ENCODE measurements around the gene BCKDHA.
"Not testable (repeated sequence)": the region's sequence is repeated elsewhere in the genome, so short reads cannot be mapped to it uniquely, and the experiment has no call there.

Gene BCKDHA

GRCh38 chr19:41367848-41368301 lies 29.7 kb upstream of the BCKDHA start:
- no peak for DNase-seq

GRCh38 chr19:41369769-41370168 lies 27.8 kb upstream of the BCKDHA start:
- DNase-seq = no peak

DNA sequence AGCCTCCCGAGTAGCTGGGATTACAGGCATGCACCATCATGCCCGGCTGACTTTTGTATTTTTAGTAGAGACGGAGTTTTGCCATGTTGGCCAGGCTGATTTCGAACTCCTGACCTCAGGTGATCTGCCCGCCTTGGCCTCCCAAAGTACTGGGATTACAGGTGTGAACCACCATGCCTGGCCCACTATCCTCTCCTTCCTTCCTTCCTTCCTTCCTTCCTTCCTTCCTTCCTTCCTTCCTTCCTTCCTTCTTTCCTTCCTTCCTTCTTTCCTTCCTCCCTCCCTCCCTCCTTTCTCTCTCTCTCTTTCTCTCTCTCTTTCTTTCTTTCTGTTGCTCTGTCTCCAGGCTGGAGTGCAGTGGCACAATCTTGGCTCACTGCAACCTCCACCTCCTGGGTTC lies 26.5 kb upstream of the BCKDHA start:
- DNase-seq = not testable (repeated sequence)

DNA sequence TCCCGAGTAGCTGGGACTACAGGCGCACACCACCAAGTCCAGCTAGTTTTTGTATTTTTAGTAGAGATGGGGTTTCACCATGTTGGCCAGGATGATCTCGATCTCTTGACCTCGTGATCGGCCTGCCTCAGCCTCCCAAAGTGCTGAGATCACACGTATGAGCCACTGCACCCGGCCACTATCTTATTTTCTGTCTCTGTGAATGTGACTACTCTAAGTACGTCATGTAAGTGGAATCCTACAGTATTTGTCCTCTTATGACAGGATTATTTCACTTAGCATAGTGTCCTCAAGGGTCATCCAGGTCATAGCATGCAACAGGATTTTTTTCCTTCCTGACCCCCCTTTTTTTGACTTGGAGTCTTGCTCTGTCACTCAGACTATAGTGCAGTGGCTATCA lies 26.1 kb upstream of the BCKDHA start:
- DNase-seq = no peak

DNA sequence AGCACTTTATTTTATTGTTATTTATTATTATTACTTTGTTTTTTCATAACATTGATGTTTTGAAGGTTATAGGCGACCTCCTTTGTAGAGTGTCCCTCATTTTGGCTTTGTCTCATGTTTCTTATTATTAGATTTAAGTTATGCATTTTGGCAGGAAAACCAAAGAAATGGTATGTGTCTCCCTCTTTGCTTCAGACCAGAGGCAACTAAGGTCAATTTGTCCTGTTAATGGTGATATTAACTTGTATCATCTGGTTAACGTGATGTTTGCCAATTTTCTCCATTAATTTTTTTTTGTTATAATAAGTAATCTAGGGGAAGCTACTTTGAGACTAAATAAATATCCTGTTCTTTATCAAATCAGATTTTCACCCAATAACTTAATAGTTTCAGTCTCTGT lies 25.1 kb upstream of the BCKDHA start:
- DNase-seq = no peak

DNA sequence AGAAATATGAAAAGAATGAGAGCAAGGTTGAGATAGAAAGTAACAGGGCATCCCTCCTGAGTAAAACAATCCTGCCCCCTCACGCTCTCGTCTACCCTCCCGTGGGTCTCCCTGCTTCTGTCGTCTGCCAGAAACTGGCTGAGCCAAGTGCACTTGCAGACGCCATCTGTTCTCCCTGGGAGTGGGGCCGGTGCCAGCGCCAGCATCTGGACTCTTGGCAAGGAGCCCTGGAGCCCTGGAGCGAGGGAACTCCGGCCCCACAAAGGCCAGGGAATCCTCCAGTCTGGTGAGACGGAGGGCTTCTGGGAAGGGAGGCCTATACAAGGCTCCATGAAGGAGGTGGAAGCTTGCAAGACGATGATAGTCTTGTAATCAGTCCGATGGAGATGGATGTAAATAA lies 23.6 kb upstream of the BCKDHA start:
- no peak for DNase-seq

- no peak for DNase-seq
Observed at GRCh38 chr19:41376241-41376997, 21.2 kb upstream of the BCKDHA start, which contains the start of gene TMEM91. TMEM91 (plus strand) TSS chr19:41376533; CDS start chr19:41378310, 1,777 bp downstream.

DNA sequence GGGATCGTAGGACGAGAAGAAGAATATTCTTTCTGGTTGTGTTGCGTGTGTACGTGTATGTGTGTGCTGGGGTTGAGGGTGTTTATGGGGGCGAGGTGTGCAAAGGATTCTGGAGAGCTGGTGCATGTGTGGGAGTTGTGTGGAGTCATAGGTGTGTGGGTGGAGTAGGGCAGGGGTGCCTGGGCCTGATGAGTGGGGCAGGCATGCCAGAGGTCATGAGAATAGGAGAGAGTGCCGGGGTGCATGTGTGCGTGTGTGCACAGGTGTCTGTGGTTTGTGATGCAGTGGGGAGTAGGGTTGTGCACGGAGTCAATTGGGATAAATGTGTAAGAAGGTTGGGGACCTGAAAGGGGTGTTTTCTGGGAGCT lies 20.6 kb upstream of the BCKDHA start:
- no peak for DNase-seq

DNA sequence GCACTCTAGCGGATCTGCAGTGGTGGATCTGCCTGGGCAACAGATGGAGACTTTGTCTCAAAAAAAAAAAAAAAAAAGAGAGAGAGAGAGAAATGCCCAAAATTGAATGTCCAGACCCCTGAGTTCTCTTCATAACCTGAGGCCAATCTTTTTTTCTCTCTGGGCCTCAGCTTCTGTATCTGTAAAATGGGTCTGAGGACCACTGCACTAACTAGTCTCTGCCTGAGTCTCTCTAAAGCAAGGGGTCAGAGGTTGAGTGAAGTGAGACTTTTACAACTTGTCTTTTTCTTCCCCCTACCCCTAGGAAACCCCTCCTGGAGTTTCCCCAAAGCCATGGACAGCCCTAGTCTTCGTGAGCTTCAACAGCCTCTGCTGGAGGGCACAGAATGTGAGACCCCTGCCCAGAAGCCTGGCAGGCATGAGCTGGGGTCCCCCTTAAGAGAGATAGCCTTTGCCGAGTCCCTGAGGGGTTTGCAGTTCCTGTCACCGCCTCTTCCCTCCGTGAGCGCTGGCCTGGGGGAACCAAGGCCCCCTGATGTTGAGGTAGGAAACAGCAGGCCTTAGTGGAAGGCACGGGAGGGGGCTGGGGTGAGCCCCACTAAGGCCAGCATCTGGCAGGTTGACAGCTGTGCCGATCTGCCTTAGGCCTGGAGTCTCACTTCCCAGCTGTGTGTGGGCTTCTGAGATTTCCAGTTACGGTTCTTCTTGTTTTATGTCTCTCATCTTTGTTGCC lies 19.5 kb upstream of the BCKDHA start:
- DNase-seq = no peak

DNA sequence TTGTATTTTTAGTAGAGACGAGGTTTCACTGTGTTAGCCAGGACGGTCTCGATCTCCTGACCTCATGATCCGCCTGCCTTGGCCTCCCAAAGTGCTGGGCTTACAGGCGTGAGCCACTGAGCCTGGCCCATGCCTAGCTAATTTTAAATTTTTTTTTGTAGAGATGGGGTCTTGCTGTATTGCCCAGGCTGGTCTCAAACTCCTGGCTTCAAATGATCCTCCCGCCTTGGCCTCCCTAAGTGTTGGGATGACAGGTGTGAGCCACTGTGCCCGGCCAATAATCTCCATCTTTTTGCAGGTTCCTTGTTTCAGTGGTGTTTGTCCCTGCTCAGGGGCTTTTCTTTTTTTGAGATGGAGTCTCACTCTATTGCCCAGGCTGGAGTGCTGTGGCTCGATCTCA lies 16.1 kb upstream of the BCKDHA start:
- DNase-seq = not testable (repeated sequence)

DNA sequence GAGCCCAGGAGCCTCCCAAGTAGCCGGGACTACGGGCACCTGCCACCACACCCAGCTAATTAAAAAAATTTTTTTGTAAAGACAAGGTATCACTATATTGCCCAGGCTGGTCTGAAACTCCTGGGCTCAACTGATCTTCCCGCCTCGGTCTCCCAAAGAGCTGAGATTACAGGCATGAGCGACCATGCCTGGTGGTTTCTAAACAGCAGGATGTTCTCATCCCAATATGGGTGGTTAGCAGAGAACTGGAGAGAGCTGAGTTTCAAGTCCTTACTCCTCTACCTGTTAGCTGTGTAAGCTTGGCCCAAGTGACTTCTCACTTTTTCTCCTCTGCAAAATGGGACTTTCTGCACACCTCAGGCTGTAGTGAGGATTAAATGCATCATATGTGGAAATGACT lies 13.3 kb upstream of the BCKDHA start:
- no peak for DNase-seq

GRCh38 chr19:41386442-41386841 lies 11.2 kb upstream of the BCKDHA start:
- no peak for DNase-seq

DNA sequence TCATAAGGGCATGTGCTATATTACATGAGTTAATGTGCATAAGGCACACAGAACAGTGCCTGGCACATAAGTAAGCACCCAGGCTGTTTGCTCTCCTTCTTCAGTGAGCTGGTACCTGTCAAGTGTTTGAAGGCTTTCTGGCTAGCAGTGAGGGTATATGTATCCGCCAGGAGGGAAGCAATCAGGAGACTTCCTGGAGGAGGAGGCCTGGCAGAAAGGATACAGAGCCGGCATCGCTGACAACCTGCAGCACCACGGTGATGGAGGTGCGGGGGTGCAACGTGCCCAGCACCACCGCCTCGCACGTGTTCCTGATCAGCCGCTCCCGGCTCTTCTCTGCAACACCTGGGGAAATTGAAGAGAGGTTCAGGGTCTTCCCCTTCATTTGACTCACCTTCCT lies 6.0 kb upstream of the BCKDHA start:
- no peak for DNase-seq

GRCh38 chr19:41392775-41393174 lies 4.8 kb upstream of the BCKDHA start:
- DNase-seq = no peak

DNA sequence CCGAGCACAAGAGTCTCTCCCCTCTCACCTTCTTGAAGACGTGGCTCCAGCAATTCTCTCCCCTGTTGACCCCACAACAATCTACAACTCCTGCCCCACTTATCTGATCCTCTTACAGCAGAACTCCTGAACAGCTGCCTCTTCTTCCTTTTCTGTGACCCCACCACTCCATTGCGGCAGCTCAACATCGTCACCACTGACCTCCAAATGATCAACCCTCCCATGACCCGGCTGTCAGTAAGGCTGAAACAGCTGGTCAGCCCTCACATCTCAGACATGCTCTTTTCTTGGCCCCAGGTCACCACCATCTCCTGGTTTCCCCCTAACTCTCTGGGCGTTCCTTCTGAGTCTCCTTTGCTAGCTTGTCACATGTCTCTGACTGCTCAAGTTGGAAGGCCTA lies 2.3 kb upstream of the BCKDHA start:
- DNase-seq = no peak

- DNase-seq = no peak
Observed at GRCh38 chr19:41398050-41398418, 416 bp downstream of the BCKDHA start.

DNA sequence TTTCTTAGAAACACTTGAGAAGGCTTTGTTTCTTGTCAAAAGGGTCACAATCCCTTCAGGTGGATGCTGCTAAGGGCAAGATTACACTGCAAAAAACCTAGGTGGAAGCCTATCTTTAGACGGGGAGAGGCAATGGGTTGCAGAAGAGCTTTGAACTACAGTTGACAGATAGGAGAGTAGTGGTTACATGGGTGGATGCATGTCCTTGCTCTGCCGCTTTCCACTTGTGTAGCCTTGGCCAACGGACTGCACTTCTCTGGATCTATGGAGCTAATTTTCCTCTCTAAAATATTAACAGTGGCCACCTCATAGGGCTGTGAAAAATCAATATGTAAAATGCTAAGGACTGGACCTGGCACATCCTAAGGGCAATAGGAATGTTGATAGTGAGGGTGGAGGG lies 980 bp downstream of the BCKDHA start:
- no peak for DNase-seq

- DNase-seq = no peak
Observed at GRCh38 chr19:41399091-41399490, 1.5 kb downstream of the BCKDHA start.

DNA sequence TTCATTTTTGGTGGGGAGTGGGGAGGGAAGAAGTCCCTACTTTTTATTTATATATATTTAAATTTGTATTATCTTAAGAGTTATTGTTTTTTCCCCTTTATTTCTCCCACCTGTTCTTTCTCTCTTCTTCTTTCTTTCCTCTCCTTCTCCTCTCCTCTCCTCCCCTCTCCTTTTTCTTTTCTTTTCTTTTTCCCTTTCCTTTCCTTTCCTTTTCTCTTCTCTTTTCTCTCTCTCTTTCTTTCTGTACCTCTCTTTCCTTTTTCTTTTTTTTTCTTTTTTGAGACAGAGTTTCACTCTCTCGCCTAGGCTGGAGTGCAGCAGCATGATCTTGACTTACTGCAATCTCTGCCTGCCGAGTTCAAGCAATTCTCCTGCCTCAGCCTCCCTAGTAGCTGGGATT lies 1.9 kb downstream of the BCKDHA start:
- no peak for DNase-seq

DNA sequence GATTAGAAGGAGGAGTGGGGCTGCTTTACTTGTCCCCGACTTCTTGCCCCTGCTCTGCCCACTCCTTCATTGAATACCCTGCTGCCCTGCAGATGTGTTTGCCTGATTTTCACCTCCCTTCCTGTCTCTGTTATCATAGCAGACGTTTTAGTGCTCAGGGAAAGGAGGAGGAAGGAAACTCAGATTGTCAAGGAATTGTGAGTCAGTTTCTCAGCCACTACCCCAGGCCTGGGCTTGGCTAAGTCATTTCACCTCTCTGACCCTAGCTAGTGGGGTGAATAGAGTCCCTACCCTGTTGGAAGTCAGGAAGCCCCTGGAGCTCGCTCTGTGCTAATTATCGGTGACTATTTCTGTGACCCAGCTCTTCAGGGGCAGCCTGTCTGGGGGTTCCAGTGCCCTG lies 3.9 kb downstream of the BCKDHA start:
- no peak for DNase-seq

- DNase-seq = no peak
Observed at GRCh38 chr19:41402010-41402409, 4.4 kb downstream of the BCKDHA start.

DNA sequence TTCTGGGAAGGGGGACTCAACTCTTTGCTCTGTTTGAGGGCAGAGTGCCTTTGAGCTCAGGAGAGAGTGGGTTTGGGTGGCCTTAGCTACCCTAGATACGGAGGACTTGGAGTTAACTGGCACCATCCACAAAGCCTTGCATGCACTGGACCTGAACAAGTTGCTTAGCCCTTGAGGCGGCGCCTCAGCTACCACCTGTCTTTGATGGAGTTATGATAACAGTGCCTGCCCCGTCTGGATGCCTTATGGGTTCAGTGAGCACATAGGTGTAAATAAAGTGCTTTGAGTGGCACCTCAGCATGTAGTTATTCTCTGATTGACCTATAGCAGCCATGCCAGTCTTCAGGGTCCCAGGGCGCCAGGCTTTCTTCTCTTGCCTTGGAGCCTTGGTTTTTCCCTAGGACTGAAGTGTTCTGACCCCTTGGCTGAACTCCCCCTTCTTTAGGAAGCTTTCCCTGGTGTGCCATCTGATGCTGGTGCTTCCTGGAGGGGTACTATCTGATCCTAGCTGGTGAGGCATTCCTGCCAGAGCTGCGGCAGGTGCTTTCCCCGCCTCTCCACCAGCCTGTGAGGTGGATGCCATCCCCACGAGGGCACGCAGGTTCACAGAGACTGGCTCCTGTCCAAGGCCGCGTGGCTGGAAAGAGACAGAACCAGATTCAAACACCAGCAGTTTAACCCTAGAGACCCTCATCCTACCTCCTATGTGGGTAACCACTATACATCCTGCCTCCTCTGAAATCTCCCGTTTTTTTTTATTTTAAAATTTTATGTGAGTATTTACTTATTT lies 5.8 kb downstream of the BCKDHA start:
- DNase-seq = no peak

GRCh38 chr19:41405776-41406175 lies 8.2 kb downstream of the BCKDHA start:
- DNase-seq = no peak

DNA sequence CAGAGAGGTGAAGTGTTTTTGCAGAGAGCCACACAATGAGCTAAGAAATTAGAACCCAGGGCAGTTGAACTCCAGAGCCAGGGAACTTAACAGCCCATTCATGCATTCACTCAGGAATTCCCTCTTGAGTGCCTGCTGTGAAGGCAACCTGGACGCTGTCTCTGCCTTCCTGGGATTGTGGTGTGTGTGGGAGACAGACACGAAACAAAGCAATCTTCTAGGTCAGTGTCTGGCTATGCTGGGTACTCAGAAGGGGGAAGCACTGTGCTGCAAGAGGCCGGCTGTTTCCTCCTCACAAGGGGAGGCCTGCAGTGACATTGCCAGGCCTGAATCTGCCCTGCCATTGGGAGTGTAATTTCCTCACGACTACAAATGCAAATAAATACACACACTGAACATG lies 9.7 kb downstream of the BCKDHA start:
- DNase-seq = no peak

Data from CD4-positive, alpha-beta T cell treated with Interleukin-4 for 4 hours (primary cell).